Thyroid gland (tissue), 4 donors: ENCODE results near the gene PPIH. TPM values are rescaled to one million over a fixed set of nuclear protein-coding genes. Genes with fewer than 3 reads are reported as not detected.

Experiments used
- DNase-seq, 2 donors: peaks; one replicate each; pipeline ENCODE4 v3.0.0-alpha.2; 2019
- H3K27ac ChIP-seq, 3 donors: fragments of 200-600 bp; sonication (generic); 1 replicate in 2 of 3; 2 replicates in 1 of 3; pipeline ENCODE4 v1.5.1; 2016 to 2019; ENCODE audit warnings: mild to moderate bottlenecking in 1 of 3, moderate library complexity in 1 of 3
- H3K27me3 ChIP-seq: fragments of 200-600 bp; sonication (generic); one replicate; pipeline ENCODE4 v1.5.1; 2019
- H3K36me3 ChIP-seq, 2 donors: fragments of 200-600 bp; sonication (generic); one replicate each; pipeline ENCODE4 v1.5.1; 2016 to 2019
- H3K4me1 ChIP-seq, 2 donors: fragments of 200-600 bp; sonication (generic); one replicate each; pipeline ENCODE4 v1.5.1; 2017 to 2019
- H3K4me3 ChIP-seq, 3 donors: fragments of 200-600 bp; sonication (generic); replicated peaks in 1 of 3; 1 replicate in 2 of 3; 2 replicates in 1 of 3; pipeline ENCODE4 v1.5.1; 2016; ENCODE audit warnings: mild to moderate bottlenecking in 1 of 3
- H3K9me3 ChIP-seq: fragments of 200-600 bp; sonication (generic); one replicate; pipeline ENCODE4 v1.5.1; 2017
- POLR2A ChIP-seq, 2 donors: fragments of 450-650 bp; IDR thresholded peaks; one replicate each; pipeline ENCODE4 v1.6.1; 2017; ENCODE audit warnings: antibody characterized with exemption in 2 of 2, mild to moderate bottlenecking in 2 of 2, moderate library complexity in 1 of 2
- WGBS, 2 donors: methylation state at CpG; one replicate each; pipeline ENCODE4 v1.1.5; 2017; 5-methylcytosine and 5-hydroxymethylcytosine counted together
- intact Hi-C: fragments of 100-400 bp; cut with DNase I; formaldehyde crosslinking; loops from one replicate; pipeline ENCODE4 v1.15.1; 2023
- total RNA-seq, 4 donors: library from RNA; depleted of rRNA; stranded (reverse); fragments of >200 nt; gene quantifications; one replicate each; pipeline ENCODE4 v1.2.3, GENCODE V29; 2016
- TF ChIP-seq, protein P1 (sequence below), 6 experiments: fragments of 200-600 bp in 3 of 6; fragments of 450-650 bp in 3 of 6; sonication (generic) in 3 of 6; IDR thresholded peaks; one replicate each; pipeline ENCODE4 v1.5.1; 2016 to 2019; ENCODE audit warnings: antibody characterized with exemption in 6 of 6, mild to moderate bottlenecking in 2 of 6, inconsistent platforms in 1 of 6, moderate library complexity in 1 of 6

The PPIH gene
- total RNA-seq, 4 donors from 2014 or later, result 26.4 to 45.9 (median 40.3) TPM

- no peaks in the 10 kb centered on the region for H3K27me3 ChIP-seq
- H3K36me3 ChIP-seq, result no peaks in the 10 kb centered on the region
- no peak for DNase-seq
- H3K9me3 ChIP-seq, result no peaks in the 10 kb centered on the region
- peaks cover 45 to 84% of the 10 kb centered on the region in 2 donors for H3K4me1 ChIP-seq
- TF ChIP-seq POLR2A (IDR thresholded peaks at IDR 0.05), result no peak
- TF ChIP-seq, protein P1, sequence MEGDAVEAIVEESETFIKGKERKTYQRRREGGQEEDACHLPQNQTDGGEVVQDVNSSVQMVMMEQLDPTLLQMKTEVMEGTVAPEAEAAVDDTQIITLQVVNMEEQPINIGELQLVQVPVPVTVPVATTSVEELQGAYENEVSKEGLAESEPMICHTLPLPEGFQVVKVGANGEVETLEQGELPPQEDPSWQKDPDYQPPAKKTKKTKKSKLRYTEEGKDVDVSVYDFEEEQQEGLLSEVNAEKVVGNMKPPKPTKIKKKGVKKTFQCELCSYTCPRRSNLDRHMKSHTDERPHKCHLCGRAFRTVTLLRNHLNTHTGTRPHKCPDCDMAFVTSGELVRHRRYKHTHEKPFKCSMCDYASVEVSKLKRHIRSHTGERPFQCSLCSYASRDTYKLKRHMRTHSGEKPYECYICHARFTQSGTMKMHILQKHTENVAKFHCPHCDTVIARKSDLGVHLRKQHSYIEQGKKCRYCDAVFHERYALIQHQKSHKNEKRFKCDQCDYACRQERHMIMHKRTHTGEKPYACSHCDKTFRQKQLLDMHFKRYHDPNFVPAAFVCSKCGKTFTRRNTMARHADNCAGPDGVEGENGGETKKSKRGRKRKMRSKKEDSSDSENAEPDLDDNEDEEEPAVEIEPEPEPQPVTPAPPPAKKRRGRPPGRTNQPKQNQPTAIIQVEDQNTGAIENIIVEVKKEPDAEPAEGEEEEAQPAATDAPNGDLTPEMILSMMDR (IDR thresholded peaks at IDR 0.05), result no peak
- H3K4me3 ChIP-seq, result no peak overlapping the region
- intact Hi-C loops, result no loop called here
- WGBS, 2 donors, result 79 to 83% methylated on average over 3 of the region's 3 CpGs
- no peak overlapping the region for H3K27ac ChIP-seq
Measured at GRCh38 chr1:42689912-42690311, 31.7 kb downstream of the PPIH start.

GRCh38 chr1:42690477-42691156 lies 32.4 kb downstream of the PPIH start:
- 57 to 70% methylated on average over 1 of the region's 1 CpG for WGBS, 2 donors
- Histone ChIP-seq H3K27ac (peak overlapping the region in 1 of 3 donors; percentile 40), H3K36me3 (no peaks in the 10 kb centered on the region), H3K4me1 (peaks cover 39 to 77% of the 10 kb centered on the region in 2 donors), H3K27me3 (no peaks in the 10 kb centered on the region), H3K4me3 (no peak overlapping the region), H3K9me3 (no peaks in the 10 kb centered on the region)
- intact Hi-C loops, result no loop called here
- no peak for DNase-seq
- TF ChIP-seq, protein P1 (IDR thresholded peaks at IDR 0.05), result peak in 5 of 6 experiments; percentile 9 to 64 (median 56)
- no peak for TF ChIP-seq POLR2A (IDR thresholded peaks at IDR 0.05)

GRCh38 chr1:42691157-42691498 lies 32.9 kb downstream of the PPIH start:
- Histone ChIP-seq H3K27me3 (no peaks in the 10 kb centered on the region), H3K36me3 (no peaks in the 10 kb centered on the region), H3K4me3 (no peak overlapping the region), H3K27ac (no peak overlapping the region), H3K4me1 (peaks cover 35 to 74% of the 10 kb centered on the region in 2 donors), H3K9me3 (no peaks in the 10 kb centered on the region)
- no peak for DNase-seq
- no peak for TF ChIP-seq POLR2A (IDR thresholded peaks at IDR 0.05)
- TF ChIP-seq, protein P1 (IDR thresholded peaks at IDR 0.05), result no peak
- 65 to 73% methylated on average over 4 of the region's 4 CpGs for WGBS, 2 donors
- intact Hi-C loops, result no loop called here

- Histone ChIP-seq H3K9me3 (no peaks in the 10 kb centered on the region), H3K4me3 (no peak overlapping the region), H3K27me3 (no peaks in the 10 kb centered on the region), H3K36me3 (peaks cover 5 to 8% of the 10 kb centered on the region in 2 donors), H3K27ac (no peak overlapping the region), H3K4me1 (peaks cover 27 to 64% of the 10 kb centered on the region in 2 donors)
- intact Hi-C loops, result no loop called here
- TF ChIP-seq POLR2A (IDR thresholded peaks at IDR 0.05), result no peak
- TF ChIP-seq, protein P1 (IDR thresholded peaks at IDR 0.05), result no peak
- 61 to 82% methylated on average over 5 of the region's 5 CpGs for WGBS, 2 donors
- no peak for DNase-seq
Measured at GRCh38 chr1:42692461-42692860, 34.2 kb downstream of the PPIH start.

GRCh38 chr1:42692911-42693310 lies 34.7 kb downstream of the PPIH start:
- H3K4me3 ChIP-seq, result no peak overlapping the region
- no peaks in the 10 kb centered on the region for H3K27me3 ChIP-seq
- no peak overlapping the region for H3K27ac ChIP-seq
- intact Hi-C loops, result no loop called here
- TF ChIP-seq, protein P1 (IDR thresholded peaks at IDR 0.05), result no peak
- TF ChIP-seq POLR2A (IDR thresholded peaks at IDR 0.05), result no peak
- peaks cover 27 to 60% of the 10 kb centered on the region in 2 donors for H3K4me1 ChIP-seq
- WGBS, 2 donors, result 91 to 93% methylated on average over 2 of the region's 2 CpGs
- peaks cover 10 to 12% of the 10 kb centered on the region in 2 donors for H3K36me3 ChIP-seq
- DNase-seq, result no peak
- H3K9me3 ChIP-seq, result no peaks in the 10 kb centered on the region
